Measurements from ENCODE around the gene DNMT3A.
A peak's percentile ranks its signal among the peaks of the same experiment; 100 is the strongest.

The DNMT3A gene

DNA sequence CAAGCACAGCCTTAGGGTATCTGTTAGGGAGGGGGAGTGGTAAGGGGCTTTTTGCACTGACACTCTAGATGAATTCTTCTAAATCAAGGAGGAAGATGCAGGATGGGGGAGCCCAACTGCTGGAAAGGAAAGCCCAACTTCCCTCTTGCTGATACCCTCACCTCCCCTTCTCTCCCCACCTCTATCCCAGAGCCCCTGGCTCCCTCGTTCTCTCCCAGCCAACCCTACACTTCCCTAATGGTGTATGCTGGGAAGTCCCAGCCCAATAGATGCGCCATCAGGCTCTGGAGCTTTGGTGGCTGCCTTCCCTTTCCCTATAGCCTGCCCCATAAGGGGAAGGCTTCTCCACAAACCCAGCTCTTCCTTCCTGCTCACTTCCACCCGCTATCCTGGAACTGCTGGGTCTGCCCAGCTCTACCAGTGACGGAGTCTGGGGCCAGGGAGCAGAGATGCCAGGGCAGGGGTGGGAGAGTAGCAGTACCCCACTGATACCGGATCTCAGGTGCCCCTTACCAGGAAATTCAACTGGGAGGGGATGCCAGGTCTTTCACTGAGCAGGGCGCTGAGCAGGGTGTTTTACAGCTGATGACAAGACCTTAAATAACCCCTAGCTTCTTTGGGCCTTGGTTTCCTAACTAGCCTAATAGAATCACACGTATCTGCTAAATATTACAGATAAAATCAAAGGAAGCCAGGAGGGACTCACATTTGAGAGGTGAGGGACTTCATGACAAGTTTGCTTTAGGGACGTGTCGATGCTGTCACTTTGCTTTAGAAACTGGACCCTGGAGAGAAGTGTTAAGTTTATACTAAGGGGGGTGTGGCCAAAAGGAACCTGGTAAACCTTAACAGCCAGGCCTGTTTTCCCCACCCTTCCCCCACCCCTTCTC is 82.6 kb downstream of the DNMT3A start:
- H3K4me3 ChIP-seq (ENCODE audit: low read length in 2 of 2) = no peak overlapping the region
- no peak for DNase-seq (ENCODE audit: low spot score)
- no peak overlapping the region for H2BK12ac ChIP-seq (ENCODE audit: low read length)
- H3K4ac ChIP-seq (ENCODE audit: low read length) = no peak overlapping the region
- H2BK15ac ChIP-seq (ENCODE audit: low read length) = peak overlapping the region; percentile 30
- H3K27me3 ChIP-seq (ENCODE audit: control insufficient read depth in 3 of 3, insufficient read depth in 3 of 3, low read depth in 1 of 3, low read length in 3 of 3) = no peaks in the 10 kb centered on the region
- H3K9ac ChIP-seq (ENCODE audit: low read depth, low read length, poor library complexity) = no peak overlapping the region
- no peaks in the 10 kb centered on the region for H3K36me3 ChIP-seq (replicated peaks in 1 of 2; ENCODE audit: control insufficient read depth in 2 of 2, insufficient read depth in 2 of 2, low read length in 2 of 2)
- H3K14ac ChIP-seq (ENCODE audit: low read length) = no peak overlapping the region
- peak overlapping the region; percentile 2 for H2BK120ac ChIP-seq (ENCODE audit: low read depth, low read length)
- no peaks in the 10 kb centered on the region for H3K79me1 ChIP-seq (ENCODE audit: low read depth, low read length)
- H2AK5ac ChIP-seq (ENCODE audit: low read depth, low read length) = peak overlapping the region; percentile 82
- no peak overlapping the region for H3K4me2 ChIP-seq (ENCODE audit: insufficient read depth, low read length, poor library complexity, severe bottlenecking)
- H3K9me3 ChIP-seq (replicated peaks in 1 of 2; ENCODE audit: control insufficient read depth in 2 of 2, insufficient read depth in 1 of 2, low read depth in 1 of 2, low read length in 2 of 2) = no peaks in the 10 kb centered on the region
- H2AFZ ChIP-seq (ENCODE audit: low read length) = peak overlapping the region; percentile 76
- H4K91ac ChIP-seq (ENCODE audit: low read depth, low read length, poor library complexity) = no peak overlapping the region
- peak overlapping the region; percentile 8 for H3K18ac ChIP-seq (ENCODE audit: low read length)
- no peak overlapping the region for H4K8ac ChIP-seq (ENCODE audit: low read depth, low read length)
- peaks cover 47 to 51% of the 10 kb centered on the region in 2 donors for H3K4me1 ChIP-seq (ENCODE audit: control insufficient read depth in 2 of 2, insufficient read depth in 1 of 2, low read depth in 1 of 2, low read length in 2 of 2)
- H3K27ac ChIP-seq (replicated peaks; ENCODE audit: low read length) = peak overlapping the region; percentile 60
- no peak overlapping the region for H3K23ac ChIP-seq (ENCODE audit: low read depth, low read length, poor library complexity)
- peak overlapping the region; percentile 93 for H2BK5ac ChIP-seq (ENCODE audit: low read length)
- no CpG with 5 or more reads among the region's 9 CpGs for WGBS, 2 donors (ENCODE audit: extremely low coverage in 2 of 2, insufficient read length in 2 of 2, insufficient replicate concordance in 1 of 2)

DNA sequence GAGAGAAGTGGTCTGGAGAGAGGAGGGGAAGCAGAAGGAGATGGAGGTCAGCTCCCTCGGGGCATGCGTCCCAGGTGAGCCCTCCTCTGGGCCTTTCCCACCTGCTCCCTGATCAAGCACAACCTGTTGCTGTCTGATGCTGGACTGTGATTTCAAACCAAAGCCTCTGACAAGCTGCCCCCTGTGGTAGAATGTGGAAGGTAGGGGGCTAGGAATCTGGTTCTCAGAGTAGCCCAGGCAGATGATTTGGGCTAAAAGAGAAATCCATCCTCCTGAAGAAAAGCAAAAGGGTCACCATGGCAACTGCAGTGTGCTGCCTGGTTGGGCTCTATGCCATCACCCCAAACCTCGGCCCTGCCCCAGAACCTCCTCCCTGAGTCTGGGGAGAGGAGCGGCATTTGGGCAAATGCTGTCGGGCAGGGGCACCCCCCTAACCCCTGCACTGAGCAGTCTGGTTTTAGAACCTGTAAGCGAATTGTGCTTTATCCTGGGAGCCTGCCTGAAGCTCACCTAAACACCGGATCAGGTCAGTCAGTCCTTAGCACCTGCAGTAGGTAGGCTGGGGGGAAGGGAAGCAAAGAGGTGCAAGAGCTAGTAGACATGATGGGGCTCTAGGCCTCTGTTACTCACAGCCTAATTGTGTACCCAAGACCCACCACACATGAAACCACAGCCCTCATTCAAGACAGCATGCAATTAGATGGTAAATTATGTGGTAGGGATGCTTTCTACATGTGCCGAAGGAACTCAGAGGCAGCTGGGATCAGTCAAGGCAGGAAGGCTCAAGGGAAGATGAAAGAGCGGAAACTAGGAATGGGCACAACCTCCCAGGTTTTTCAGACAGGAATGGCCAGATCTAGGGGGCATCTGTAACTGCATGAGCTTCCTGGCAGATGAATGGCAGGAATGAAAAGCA is 83.5 kb downstream of the DNMT3A start:
- Histone ChIP-seq H4K91ac (ENCODE audit: low read depth, low read length, poor library complexity) (no peak overlapping the region), H3K4me2 (ENCODE audit: insufficient read depth, low read length, poor library complexity, severe bottlenecking) (no peak overlapping the region), H3K4me1 (ENCODE audit: control insufficient read depth in 2 of 2, insufficient read depth in 1 of 2, low read depth in 1 of 2, low read length in 2 of 2) (peaks cover 45 to 47% of the 10 kb centered on the region in 2 donors), H3K18ac (ENCODE audit: low read length) (peak overlapping the region; percentile 77), H2BK5ac (ENCODE audit: low read length) (peak overlapping the region; percentile 66), H3K79me1 (ENCODE audit: low read depth, low read length) (no peaks in the 10 kb centered on the region), H2BK12ac (ENCODE audit: low read length) (peak overlapping the region; percentile 66), H3K27ac (replicated peaks; ENCODE audit: low read length) (peak overlapping the region; percentile 60), H3K27me3 (ENCODE audit: control insufficient read depth in 3 of 3, insufficient read depth in 3 of 3, low read depth in 1 of 3, low read length in 3 of 3) (no peaks in the 10 kb centered on the region), H4K8ac (ENCODE audit: low read depth, low read length) (no peak overlapping the region), H3K14ac (ENCODE audit: low read length) (no peak overlapping the region), H3K9me3 (replicated peaks in 1 of 2; ENCODE audit: control insufficient read depth in 2 of 2, insufficient read depth in 1 of 2, low read depth in 1 of 2, low read length in 2 of 2) (no peaks in the 10 kb centered on the region), H2AK5ac (ENCODE audit: low read depth, low read length) (peak overlapping the region; percentile 54), H3K36me3 (replicated peaks in 1 of 2; ENCODE audit: control insufficient read depth in 2 of 2, insufficient read depth in 2 of 2, low read length in 2 of 2) (no peaks in the 10 kb centered on the region), H3K4ac (ENCODE audit: low read length) (no peak overlapping the region), H2BK120ac (ENCODE audit: low read depth, low read length) (no peak overlapping the region), H3K9ac (ENCODE audit: low read depth, low read length, poor library complexity) (no peak overlapping the region), H3K4me3 (ENCODE audit: low read length in 2 of 2) (no peak overlapping the region), H3K23ac (ENCODE audit: low read depth, low read length, poor library complexity) (no peak overlapping the region), H2AFZ (ENCODE audit: low read length) (no peak overlapping the region), H2BK15ac (ENCODE audit: low read length) (no peak overlapping the region)
- WGBS, 2 donors (ENCODE audit: extremely low coverage in 2 of 2, insufficient read length in 2 of 2, insufficient replicate concordance in 1 of 2) = no CpG with 5 or more reads among the region's 9 CpGs
- DNase-seq (ENCODE audit: low spot score) = no peak

DNA sequence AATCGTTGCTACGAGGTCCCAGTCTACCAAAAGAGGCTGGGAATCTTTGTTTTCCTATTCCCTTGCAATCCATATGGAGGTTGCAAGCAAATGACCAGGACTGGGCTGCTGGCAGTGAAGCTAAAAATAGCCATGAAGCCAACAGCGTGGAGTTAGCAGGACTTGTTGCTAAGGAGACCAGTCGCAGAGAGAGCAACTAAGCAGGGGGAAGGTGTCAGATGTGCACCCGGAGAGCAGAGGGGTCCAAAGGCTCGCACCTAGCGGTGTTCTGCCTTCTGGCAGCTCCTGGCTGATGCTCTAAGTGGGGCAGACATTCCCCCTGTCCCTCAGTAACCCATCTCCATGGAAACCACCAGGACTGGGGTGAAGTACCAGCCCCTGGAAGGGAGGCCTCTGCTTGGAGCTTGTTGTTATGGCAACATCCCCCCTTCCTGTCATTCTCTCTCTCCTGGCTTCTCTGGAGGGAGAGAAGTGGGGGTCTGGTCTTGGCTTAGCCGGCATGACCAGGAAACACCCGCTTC is 84.6 kb downstream of the DNMT3A start:
- H2BK15ac ChIP-seq (ENCODE audit: low read length) = no peak overlapping the region
- peak overlapping the region; percentile 41 for H3K4me2 ChIP-seq (ENCODE audit: insufficient read depth, low read length, poor library complexity, severe bottlenecking)
- no peak overlapping the region for H3K14ac ChIP-seq (ENCODE audit: low read length)
- no CpG with 5 or more reads among the region's 9 CpGs for WGBS, 2 donors (ENCODE audit: extremely low coverage in 2 of 2, insufficient read length in 2 of 2, insufficient replicate concordance in 1 of 2)
- no peak overlapping the region for H3K23ac ChIP-seq (ENCODE audit: low read depth, low read length, poor library complexity)
- peak overlapping the region; percentile 35 for H3K27ac ChIP-seq (replicated peaks; ENCODE audit: low read length)
- peaks cover 47 to 51% of the 10 kb centered on the region in 2 donors for H3K4me1 ChIP-seq (ENCODE audit: control insufficient read depth in 2 of 2, insufficient read depth in 1 of 2, low read depth in 1 of 2, low read length in 2 of 2)
- peak overlapping the region; percentile 55 for H2AFZ ChIP-seq (ENCODE audit: low read length)
- H3K4me3 ChIP-seq (ENCODE audit: low read length in 2 of 2) = no peak overlapping the region
- H3K9ac ChIP-seq (ENCODE audit: low read depth, low read length, poor library complexity) = no peak overlapping the region
- no peak overlapping the region for H2AK5ac ChIP-seq (ENCODE audit: low read depth, low read length)
- no peaks in the 10 kb centered on the region for H3K9me3 ChIP-seq (replicated peaks in 1 of 2; ENCODE audit: control insufficient read depth in 2 of 2, insufficient read depth in 1 of 2, low read depth in 1 of 2, low read length in 2 of 2)
- no peak overlapping the region for H3K4ac ChIP-seq (ENCODE audit: low read length)
- H4K8ac ChIP-seq (ENCODE audit: low read depth, low read length) = no peak overlapping the region
- no peak overlapping the region for H3K18ac ChIP-seq (ENCODE audit: low read length)
- H2BK5ac ChIP-seq (ENCODE audit: low read length) = peak overlapping the region; percentile 17
- no peaks in the 10 kb centered on the region for H3K27me3 ChIP-seq (ENCODE audit: control insufficient read depth in 3 of 3, insufficient read depth in 3 of 3, low read depth in 1 of 3, low read length in 3 of 3)
- no peaks in the 10 kb centered on the region for H3K36me3 ChIP-seq (replicated peaks in 1 of 2; ENCODE audit: control insufficient read depth in 2 of 2, insufficient read depth in 2 of 2, low read length in 2 of 2)
- H4K91ac ChIP-seq (ENCODE audit: low read depth, low read length, poor library complexity) = no peak overlapping the region
- no peak overlapping the region for H2BK12ac ChIP-seq (ENCODE audit: low read length)
- H2BK120ac ChIP-seq (ENCODE audit: low read depth, low read length) = no peak overlapping the region
- no peak for DNase-seq (ENCODE audit: low spot score)
- no peaks in the 10 kb centered on the region for H3K79me1 ChIP-seq (ENCODE audit: low read depth, low read length)

Measured in neuronal stem cell (in vitro differentiated cells).